Parathyroid adenoma (tissue), 2 donors: ENCODE results near the gene COG3.

Experiments used
- H2AFZ ChIP-seq: fragments of 300-600 bp; sonication (generic); one replicate; pipeline ENCODE4 v1.7.0; 2017; ENCODE audit warnings: antibody characterized with exemption, mild to moderate bottlenecking
- H3K27ac ChIP-seq: fragments of 300-600 bp; sonication (generic); one replicate; pipeline ENCODE4 v1.7.0; 2017
- H3K27me3 ChIP-seq: fragments of 300-600 bp; sonication (generic); one replicate; pipeline ENCODE4 v1.7.0; 2017; ENCODE audit warnings: low read length; ENCODE audit not compliant: control insufficient read depth, insufficient read depth
- H3K36me3 ChIP-seq: fragments of 300-600 bp; sonication (generic); one replicate; pipeline ENCODE4 v1.7.0; 2017; ENCODE audit warnings: low read length; ENCODE audit not compliant: control insufficient read depth, insufficient read depth
- H3K4me1 ChIP-seq: fragments of 300-600 bp; sonication (generic); one replicate; pipeline ENCODE4 v1.7.0; 2017; ENCODE audit warnings: control low read depth
- H3K4me2 ChIP-seq: fragments of 300-600 bp; sonication (generic); one replicate; pipeline ENCODE4 v1.7.0; 2017; ENCODE audit warnings: low read length
- H3K4me3 ChIP-seq: fragments of 300-600 bp; sonication (generic); one replicate; pipeline ENCODE4 v1.7.0; 2017; ENCODE audit warnings: low read depth, low read length
- H3K79me2 ChIP-seq: fragments of 300-600 bp; sonication (generic); one replicate; pipeline ENCODE4 v1.7.0; 2017; ENCODE audit warnings: control low read depth
- H3K9ac ChIP-seq: fragments of 300-600 bp; sonication (generic); one replicate; pipeline ENCODE4 v1.7.0; 2017; ENCODE audit warnings: mild to moderate bottlenecking
- H3K9me3 ChIP-seq: fragments of 300-600 bp; sonication (generic); one replicate; pipeline ENCODE4 v1.7.0; 2017; ENCODE audit warnings: low read length; ENCODE audit not compliant: control insufficient read depth
- TF ChIP-seq, protein P1 (sequence below): fragments of 300-600 bp; sonication (generic); IDR thresholded peaks from one replicate; pipeline ENCODE4 v1.7.0; 2017; ENCODE audit warnings: antibody characterized with exemption, mild to moderate bottlenecking
- donor health status: primary hyperparathyroidism.

The COG3 gene

DNA sequence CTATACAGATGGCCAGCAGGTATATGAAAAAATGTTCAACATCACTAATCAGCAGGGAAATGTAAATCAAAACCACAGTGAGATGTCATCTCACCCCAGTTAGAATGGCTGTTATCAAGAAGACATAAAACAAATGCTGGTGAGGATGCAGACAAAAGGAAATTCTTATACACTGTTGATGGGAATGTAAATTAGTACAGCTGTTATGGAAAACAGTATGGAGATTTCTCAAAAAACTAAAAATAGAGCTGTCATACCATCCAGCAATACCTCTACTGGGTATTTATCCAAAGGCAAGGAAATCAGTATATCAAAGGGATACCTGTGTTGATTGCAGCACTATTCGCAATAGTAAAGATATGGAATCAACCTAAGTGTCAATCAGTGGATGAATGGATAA lies 22.9 kb downstream of the COG3 start:
- TF ChIP-seq, protein P1, sequence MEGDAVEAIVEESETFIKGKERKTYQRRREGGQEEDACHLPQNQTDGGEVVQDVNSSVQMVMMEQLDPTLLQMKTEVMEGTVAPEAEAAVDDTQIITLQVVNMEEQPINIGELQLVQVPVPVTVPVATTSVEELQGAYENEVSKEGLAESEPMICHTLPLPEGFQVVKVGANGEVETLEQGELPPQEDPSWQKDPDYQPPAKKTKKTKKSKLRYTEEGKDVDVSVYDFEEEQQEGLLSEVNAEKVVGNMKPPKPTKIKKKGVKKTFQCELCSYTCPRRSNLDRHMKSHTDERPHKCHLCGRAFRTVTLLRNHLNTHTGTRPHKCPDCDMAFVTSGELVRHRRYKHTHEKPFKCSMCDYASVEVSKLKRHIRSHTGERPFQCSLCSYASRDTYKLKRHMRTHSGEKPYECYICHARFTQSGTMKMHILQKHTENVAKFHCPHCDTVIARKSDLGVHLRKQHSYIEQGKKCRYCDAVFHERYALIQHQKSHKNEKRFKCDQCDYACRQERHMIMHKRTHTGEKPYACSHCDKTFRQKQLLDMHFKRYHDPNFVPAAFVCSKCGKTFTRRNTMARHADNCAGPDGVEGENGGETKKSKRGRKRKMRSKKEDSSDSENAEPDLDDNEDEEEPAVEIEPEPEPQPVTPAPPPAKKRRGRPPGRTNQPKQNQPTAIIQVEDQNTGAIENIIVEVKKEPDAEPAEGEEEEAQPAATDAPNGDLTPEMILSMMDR: no peak
- H3K79me2 ChIP-seq: no peaks in the 10 kb centered on the region
- H3K36me3 ChIP-seq: no peaks in the 10 kb centered on the region
- no peak overlapping the region for H3K4me2 ChIP-seq
- no peak overlapping the region for H3K4me3 ChIP-seq
- no peak overlapping the region for H3K27ac ChIP-seq
- no peaks in the 10 kb centered on the region for H3K9me3 ChIP-seq
- no peaks in the 10 kb centered on the region for H3K4me1 ChIP-seq
- no peaks in the 10 kb centered on the region for H3K27me3 ChIP-seq
- no peak overlapping the region for H2AFZ ChIP-seq
- H3K9ac ChIP-seq: no peak overlapping the region

DNA sequence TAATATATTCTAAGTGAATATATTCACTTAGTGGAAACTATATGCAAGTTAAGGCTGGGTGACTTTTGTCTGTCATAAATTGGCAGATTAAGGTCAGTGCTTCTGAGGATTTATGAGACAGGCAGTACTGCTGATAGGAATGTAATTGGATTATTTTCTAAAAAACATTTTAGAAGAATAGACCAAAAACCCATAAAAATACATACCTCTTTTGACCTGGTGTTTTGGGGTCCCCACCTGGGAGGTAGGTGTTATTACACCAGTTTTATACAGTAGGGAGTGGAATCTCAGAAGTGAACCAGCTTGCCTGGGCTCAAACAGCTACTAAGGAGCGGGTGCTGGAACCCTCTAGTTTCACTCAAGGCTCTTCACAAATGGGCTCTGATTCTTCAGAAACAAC lies 25.3 kb downstream of the COG3 start:
- no peaks in the 10 kb centered on the region for H3K27me3 ChIP-seq
- H3K4me2 ChIP-seq: no peak overlapping the region
- TF ChIP-seq, protein P1: no peak
- no peak overlapping the region for H3K27ac ChIP-seq
- H3K36me3 ChIP-seq: no peaks in the 10 kb centered on the region
- H3K4me1 ChIP-seq: no peaks in the 10 kb centered on the region
- H3K79me2 ChIP-seq: no peaks in the 10 kb centered on the region
- no peak overlapping the region for H3K9ac ChIP-seq
- H3K4me3 ChIP-seq: no peak overlapping the region
- no peaks in the 10 kb centered on the region for H3K9me3 ChIP-seq
- H2AFZ ChIP-seq: no peak overlapping the region

- Histone ChIP-seq H3K27ac (no peak overlapping the region), H3K36me3 (no peaks in the 10 kb centered on the region), H3K9me3 (no peaks in the 10 kb centered on the region), H3K4me2 (no peak overlapping the region), H3K4me1 (no peaks in the 10 kb centered on the region), H3K79me2 (no peaks in the 10 kb centered on the region), H3K9ac (no peak overlapping the region), H3K4me3 (no peak overlapping the region), H3K27me3 (no peaks in the 10 kb centered on the region), H2AFZ (no peak overlapping the region)
- TF ChIP-seq, protein P1: no peak
Measured at GRCh38 chr13:45492538-45492937, 27.8 kb downstream of the COG3 start.

GRCh38 chr13:45496942-45497341 lies 32.2 kb downstream of the COG3 start:
- no peaks in the 10 kb centered on the region for H3K4me1 ChIP-seq
- no peak overlapping the region for H3K4me2 ChIP-seq
- H2AFZ ChIP-seq: no peak overlapping the region
- no peak overlapping the region for H3K4me3 ChIP-seq
- H3K9ac ChIP-seq: no peak overlapping the region
- H3K9me3 ChIP-seq: no peaks in the 10 kb centered on the region
- TF ChIP-seq, protein P1: no peak
- peaks cover 4% of the 10 kb centered on the region for H3K79me2 ChIP-seq
- H3K27me3 ChIP-seq: no peaks in the 10 kb centered on the region
- no peak overlapping the region for H3K27ac ChIP-seq
- H3K36me3 ChIP-seq: no peaks in the 10 kb centered on the region

GRCh38 chr13:45500492-45501174 lies 35.9 kb downstream of the COG3 start:
- H2AFZ ChIP-seq: no peak overlapping the region
- H3K9me3 ChIP-seq: no peaks in the 10 kb centered on the region
- H3K4me3 ChIP-seq: no peak overlapping the region
- no peaks in the 10 kb centered on the region for H3K36me3 ChIP-seq
- TF ChIP-seq, protein P1: no peak
- H3K9ac ChIP-seq: no peak overlapping the region
- H3K79me2 ChIP-seq: peaks cover 4% of the 10 kb centered on the region
- no peaks in the 10 kb centered on the region for H3K27me3 ChIP-seq
- H3K27ac ChIP-seq: no peak overlapping the region
- no peaks in the 10 kb centered on the region for H3K4me1 ChIP-seq
- no peak overlapping the region for H3K4me2 ChIP-seq
